Naive thymus-derived CD8-positive, alpha-beta T cell (primary cell): Measurements from ENCODE around the gene CHSY1. TPM values are rescaled to one million over a fixed set of nuclear protein-coding genes. Genes with fewer than 3 reads are reported as not detected.

Experiments used
- ATAC-seq, 2 donors: fragments of 150-1000 bp; cut with Tn5 transposase in 1 of 2; sonication (Bioruptor Pico), chemical (Tn5 transposase) in 1 of 2; 1 replicate in 1 of 2; 2 replicates in 1 of 2; pipeline ENCODE4 v1.10.0; 2021; ENCODE audit warnings: mild to moderate bottlenecking in 2 of 2, moderate library complexity in 2 of 2
- POLR2A ChIA-PET: fragments of 350-600 bp; sonication (Branson Sonifier 250); formaldehyde crosslinking; loops from one replicate; lab custom pipeline; 2021; ENCODE audit warnings: antibody characterized with exemption; lab: Charles Lee
- DNase-seq, 10 donors: peaks; one replicate each; pipeline versions ENCODE4 v3.0.0 to v3.0.0-alpha.2; 2020 to 2022
- H3K27ac Mint-ChIP-seq, 10 donors: one replicate each; pipeline ENCODE4 v1.8.0; 2020 to 2022; ENCODE audit warnings: mild to moderate bottlenecking in 10 of 10, mixed read lengths in 10 of 10, moderate library complexity in 4 of 10, inconsistent platforms in 1 of 10
- H3K27me3 Mint-ChIP-seq, 5 donors: one replicate each; pipeline ENCODE4 v1.8.0; 2021 to 2022; ENCODE audit warnings: mixed read lengths in 5 of 5
- H3K36me3 Mint-ChIP-seq, 3 donors: one replicate each; pipeline ENCODE4 v1.8.0; 2020 to 2022; ENCODE audit warnings: mixed read lengths in 3 of 3, mild to moderate bottlenecking in 2 of 3, inconsistent platforms in 1 of 3
- H3K4me1 Mint-ChIP-seq, 4 donors: one replicate each; pipeline ENCODE4 v1.8.0; 2021 to 2022; ENCODE audit warnings: mixed read lengths in 4 of 4
- H3K4me3 Mint-ChIP-seq, 10 donors: one replicate each; pipeline ENCODE4 v1.8.0; 2020 to 2022; ENCODE audit warnings: mild to moderate bottlenecking in 10 of 10, mixed read lengths in 10 of 10, moderate library complexity in 6 of 10, inconsistent platforms in 1 of 10
- H3K9me3 Mint-ChIP-seq, 9 donors: one replicate each; pipeline ENCODE4 v1.8.0; 2020 to 2022; ENCODE audit warnings: mixed read lengths in 9 of 9, mild to moderate bottlenecking in 3 of 9, inconsistent platforms in 1 of 9, moderate library complexity in 1 of 9
- polyA plus RNA-seq, 3 donors: library from polyadenylated mRNA; unstranded; fragments of 300-500 nt; fragmentation: Illumina TruSeq; gene quantifications; one replicate each; pipeline ENCODE4 v1.2.3, GENCODE V29; 2021
- total RNA-seq, 8 experiments: library from RNA in 2 of 8; stranded (reverse) in 2 of 8; gene quantifications; one replicate each; pipeline ENCODE4 v1.2.3 and lab custom pipeline; 2021 to 2026

Gene CHSY1
- total and polyA plus RNA-seq, 5 experiments from 2014 or later: 0.96 to 12.9 (median 1.7) TPM

- Mint-ChIP-seq H3K36me3 (peaks cover 0 to 49% (median 4%) of the 10 kb centered on the region in 3 donors), H3K4me1 (peaks cover 28 to 45% (median 35%) of the 10 kb centered on the region in 4 donors), H3K27ac (peak overlapping the region in 5 of 10 donors; percentile 19 to 67 (median 43)), H3K27me3 (no peaks in the 10 kb centered on the region), H3K9me3 (no peaks in the 10 kb centered on the region), H3K4me3 (no peak overlapping the region)
- ATAC-seq (no peak), DNase-seq (no peak)
- POLR2A ChIA-PET: no interaction called here
Measured at GRCh38 chr15:101178931-101179330, 72.9 kb downstream of the CHSY1 start.

- Mint-ChIP-seq H3K27me3 (no peaks in the 10 kb centered on the region), H3K27ac (peak overlapping the region in 3 of 10 donors; percentile 19 to 67 (median 22)), H3K36me3 (peaks cover 0 to 52% (median 4%) of the 10 kb centered on the region in 3 donors), H3K4me3 (no peak overlapping the region), H3K4me1 (peaks cover 30 to 46% (median 33%) of the 10 kb centered on the region in 4 donors), H3K9me3 (no peaks in the 10 kb centered on the region)
- POLR2A ChIA-PET: no interaction called here
- no peak for ATAC-seq
- no peak for DNase-seq
Measured at GRCh38 chr15:101178479-101178878, 73.4 kb downstream of the CHSY1 start.

GRCh38 chr15:101177866-101178265 lies 74.0 kb downstream of the CHSY1 start:
- peaks cover 27 to 46% (median 31%) of the 10 kb centered on the region in 4 donors for H3K4me1 Mint-ChIP-seq
- H3K9me3 Mint-ChIP-seq: no peaks in the 10 kb centered on the region

GRCh38 chr15:101176625-101177024 lies 75.2 kb downstream of the CHSY1 start:
- peaks cover 0 to 46% (median 4%) of the 10 kb centered on the region in 3 donors for H3K36me3 Mint-ChIP-seq
- H3K27me3 Mint-ChIP-seq: no peaks in the 10 kb centered on the region
- POLR2A ChIA-PET: no interaction called here
- DNase-seq: no peak
- H3K9me3 Mint-ChIP-seq: no peaks in the 10 kb centered on the region
- no peak overlapping the region for H3K4me3 Mint-ChIP-seq
- H3K27ac Mint-ChIP-seq: peak overlapping the region in 1 of 10 donors; percentile 15
- H3K4me1 Mint-ChIP-seq: peaks cover 19 to 45% (median 25%) of the 10 kb centered on the region in 4 donors
- no peak for ATAC-seq

More at GRCh38 chr15:101177866-101178265, 74.0 kb downstream of the CHSY1 start:
- H3K27me3 Mint-ChIP-seq: no peaks in the 10 kb centered on the region
- ATAC-seq (no peak), DNase-seq (no peak)
- POLR2A ChIA-PET: no interaction called here
- H3K27ac Mint-ChIP-seq: peak overlapping the region in 1 of 10 donors; percentile 37
- peaks cover 0 to 47% (median 4%) of the 10 kb centered on the region in 3 donors for H3K36me3 Mint-ChIP-seq
- no peak overlapping the region for H3K4me3 Mint-ChIP-seq

GRCh38 chr15:101175401-101175800 lies 76.4 kb downstream of the CHSY1 start:
- Mint-ChIP-seq H3K9me3 (no peaks in the 10 kb centered on the region), H3K36me3 (peaks cover 0 to 46% (median 4%) of the 10 kb centered on the region in 3 donors), H3K4me1 (peaks cover 7 to 33% (median 14%) of the 10 kb centered on the region in 4 donors), H3K27me3 (no peaks in the 10 kb centered on the region), H3K27ac (peak overlapping the region in 3 of 10 donors; percentile 21 to 33 (median 25)), H3K4me3 (no peak overlapping the region)
- DNase-seq (no peak), ATAC-seq (no peak)
- POLR2A ChIA-PET: no interaction called here

GRCh38 chr15:101174152-101174920 lies 77.5 kb downstream of the CHSY1 start:
- H3K27me3 Mint-ChIP-seq: no peaks in the 10 kb centered on the region
- no peaks in the 10 kb centered on the region for H3K9me3 Mint-ChIP-seq
- DNase-seq (no peak), ATAC-seq (no peak)
- no peak overlapping the region for H3K4me3 Mint-ChIP-seq
- H3K4me1 Mint-ChIP-seq: peaks cover 0 to 28% (median 11%) of the 10 kb centered on the region in 4 donors
- POLR2A ChIA-PET: no interaction called here
- H3K36me3 Mint-ChIP-seq: peaks cover 0 to 46% (median 4%) of the 10 kb centered on the region in 3 donors
- H3K27ac Mint-ChIP-seq: peak overlapping the region in 4 of 10 donors; percentile 26 to 84 (median 36)

GRCh38 chr15:101173233-101174119 lies 78.4 kb downstream of the CHSY1 start:
- Mint-ChIP-seq H3K36me3 (peaks cover 0 to 41% (median 4%) of the 10 kb centered on the region in 3 donors), H3K27me3 (no peaks in the 10 kb centered on the region), H3K9me3 (no peaks in the 10 kb centered on the region), H3K4me1 (peaks cover under 1 to 35% (median 13%) of the 10 kb centered on the region in 4 donors), H3K4me3 (no peak overlapping the region), H3K27ac (peak overlapping the region in 3 of 10 donors; percentile 26 to 84 (median 44))
- DNase-seq: no peak
- no peak for ATAC-seq
- POLR2A ChIA-PET: no interaction called here

GRCh38 chr15:101172501-101173071 lies 79.3 kb downstream of the CHSY1 start:
- POLR2A ChIA-PET: no interaction called here
- no peak for ATAC-seq

GRCh38 chr15:101171954-101172353 lies 79.9 kb downstream of the CHSY1 start:
- no peak for ATAC-seq
- Mint-ChIP-seq H3K36me3 (peaks cover 0 to 28% (median under 1%) of the 10 kb centered on the region in 3 donors), H3K27ac (peak overlapping the region in 1 of 10 donors; percentile 55), H3K4me1 (peaks cover 13 to 47% (median 25%) of the 10 kb centered on the region in 4 donors), H3K4me3 (peak overlapping the region in 1 of 10 donors; percentile 45), H3K27me3 (no peaks in the 10 kb centered on the region), H3K9me3 (peaks cover 0 to 6% (median under 1%) of the 10 kb centered on the region in 9 donors)
- POLR2A ChIA-PET: no interaction called here
- no peak for DNase-seq

More at GRCh38 chr15:101172501-101173071, 79.3 kb downstream of the CHSY1 start:
- H3K4me3 Mint-ChIP-seq: no peak overlapping the region
- H3K27ac Mint-ChIP-seq: peak overlapping the region in 1 of 10 donors; percentile 55
- no peak for DNase-seq
- H3K36me3 Mint-ChIP-seq: peaks cover 0 to 32% (median 2%) of the 10 kb centered on the region in 3 donors
- H3K27me3 Mint-ChIP-seq: no peaks in the 10 kb centered on the region
- peaks cover 9 to 42% (median 21%) of the 10 kb centered on the region in 4 donors for H3K4me1 Mint-ChIP-seq
- no peaks in the 10 kb centered on the region for H3K9me3 Mint-ChIP-seq

GRCh38 chr15:101170568-101171350 lies 81.1 kb downstream of the CHSY1 start:
- Mint-ChIP-seq H3K4me1 (peaks cover 13 to 38% (median 25%) of the 10 kb centered on the region in 4 donors), H3K27ac (peak overlapping the region in 1 of 10 donors; percentile 68), H3K9me3 (peaks cover 0 to 18% (median 11%) of the 10 kb centered on the region in 9 donors), H3K27me3 (no peaks in the 10 kb centered on the region), H3K4me3 (no peak overlapping the region), H3K36me3 (peaks cover 5 to 17% (median 11%) of the 10 kb centered on the region in 3 donors)
- ATAC-seq: no peak
- POLR2A ChIA-PET: no interaction called here
- DNase-seq: no peak

- peak overlapping the region in 2 of 10 donors; percentile 1 to 9 for H3K27ac Mint-ChIP-seq
- POLR2A ChIA-PET: no interaction called here
- H3K4me1 Mint-ChIP-seq: peaks cover 13 to 30% (median 22%) of the 10 kb centered on the region in 4 donors
- no peaks in the 10 kb centered on the region for H3K27me3 Mint-ChIP-seq
- ATAC-seq (no peak), DNase-seq (no peak)
- H3K4me3 Mint-ChIP-seq: no peak overlapping the region
- peaks cover 8 to 19% (median 14%) of the 10 kb centered on the region in 3 donors for H3K36me3 Mint-ChIP-seq
- peaks cover 0 to 30% (median 16%) of the 10 kb centered on the region in 9 donors for H3K9me3 Mint-ChIP-seq
Measured at GRCh38 chr15:101169495-101170071, 82.3 kb downstream of the CHSY1 start.
